Measurements from ENCODE around the gene SPTLC2.

SPTLC2 gene

DNA sequence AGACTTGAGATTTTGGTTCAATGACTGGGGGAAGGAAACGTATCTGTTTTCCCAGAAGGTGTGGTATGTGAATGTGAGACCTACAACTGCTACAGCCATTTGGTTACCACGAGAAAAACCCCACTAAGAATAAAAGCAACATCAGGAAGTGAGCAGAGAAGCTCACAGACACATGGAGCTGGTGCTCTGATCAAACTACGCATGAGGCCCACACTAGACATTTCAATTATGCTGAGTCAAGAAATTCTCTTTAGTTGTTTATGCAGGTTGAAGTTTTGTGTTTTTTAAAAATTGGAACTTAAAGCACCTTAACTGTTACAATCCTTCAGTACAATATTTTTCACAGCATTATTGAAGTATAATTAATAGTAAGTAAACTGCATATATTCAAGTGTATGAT lies 8.9 kb upstream of the SPTLC2 start:
- no peak overlapping the region for H3K4me3 ChIP-seq (ENCODE audit: low read depth, low read length)
- in situ Hi-C loops (cut with HindIII; ENCODE audit: low sequenced_read_pairs): no loop called here
- DNase-seq (ENCODE audit: low read depth, low spot score): no peak
- TF ChIP-seq, protein P1, sequence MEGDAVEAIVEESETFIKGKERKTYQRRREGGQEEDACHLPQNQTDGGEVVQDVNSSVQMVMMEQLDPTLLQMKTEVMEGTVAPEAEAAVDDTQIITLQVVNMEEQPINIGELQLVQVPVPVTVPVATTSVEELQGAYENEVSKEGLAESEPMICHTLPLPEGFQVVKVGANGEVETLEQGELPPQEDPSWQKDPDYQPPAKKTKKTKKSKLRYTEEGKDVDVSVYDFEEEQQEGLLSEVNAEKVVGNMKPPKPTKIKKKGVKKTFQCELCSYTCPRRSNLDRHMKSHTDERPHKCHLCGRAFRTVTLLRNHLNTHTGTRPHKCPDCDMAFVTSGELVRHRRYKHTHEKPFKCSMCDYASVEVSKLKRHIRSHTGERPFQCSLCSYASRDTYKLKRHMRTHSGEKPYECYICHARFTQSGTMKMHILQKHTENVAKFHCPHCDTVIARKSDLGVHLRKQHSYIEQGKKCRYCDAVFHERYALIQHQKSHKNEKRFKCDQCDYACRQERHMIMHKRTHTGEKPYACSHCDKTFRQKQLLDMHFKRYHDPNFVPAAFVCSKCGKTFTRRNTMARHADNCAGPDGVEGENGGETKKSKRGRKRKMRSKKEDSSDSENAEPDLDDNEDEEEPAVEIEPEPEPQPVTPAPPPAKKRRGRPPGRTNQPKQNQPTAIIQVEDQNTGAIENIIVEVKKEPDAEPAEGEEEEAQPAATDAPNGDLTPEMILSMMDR (IDR thresholded peaks at IDR 0.05; ENCODE audit: low read depth, low read length): no peak

DNA sequence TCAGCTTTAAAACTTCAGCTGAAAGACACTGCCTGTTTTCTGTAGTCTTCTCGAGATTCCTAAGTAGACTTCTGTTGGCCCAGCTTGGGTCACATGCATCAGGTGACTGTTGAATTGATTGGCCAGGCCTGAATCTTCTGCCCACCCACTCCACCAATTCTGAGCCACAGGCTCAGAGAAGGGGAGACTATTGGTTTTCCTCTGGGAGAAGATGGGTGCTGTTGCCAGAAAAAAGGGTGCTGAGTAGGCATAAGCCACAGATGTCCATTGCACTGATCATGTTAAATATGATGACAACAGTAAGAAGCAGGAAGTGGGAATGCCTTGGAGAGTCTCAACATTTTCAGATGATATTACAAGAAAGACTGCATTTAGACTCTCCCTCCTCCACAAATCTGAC lies 6.8 kb upstream of the SPTLC2 start:
- TF ChIP-seq, protein P1 (IDR thresholded peaks at IDR 0.05; ENCODE audit: low read depth, low read length): no peak
- no peak overlapping the region for H3K4me3 ChIP-seq (ENCODE audit: low read depth, low read length)
- no peak for DNase-seq (ENCODE audit: low read depth, low spot score)
- in situ Hi-C loops (cut with HindIII; ENCODE audit: low sequenced_read_pairs): no loop called here

DNA sequence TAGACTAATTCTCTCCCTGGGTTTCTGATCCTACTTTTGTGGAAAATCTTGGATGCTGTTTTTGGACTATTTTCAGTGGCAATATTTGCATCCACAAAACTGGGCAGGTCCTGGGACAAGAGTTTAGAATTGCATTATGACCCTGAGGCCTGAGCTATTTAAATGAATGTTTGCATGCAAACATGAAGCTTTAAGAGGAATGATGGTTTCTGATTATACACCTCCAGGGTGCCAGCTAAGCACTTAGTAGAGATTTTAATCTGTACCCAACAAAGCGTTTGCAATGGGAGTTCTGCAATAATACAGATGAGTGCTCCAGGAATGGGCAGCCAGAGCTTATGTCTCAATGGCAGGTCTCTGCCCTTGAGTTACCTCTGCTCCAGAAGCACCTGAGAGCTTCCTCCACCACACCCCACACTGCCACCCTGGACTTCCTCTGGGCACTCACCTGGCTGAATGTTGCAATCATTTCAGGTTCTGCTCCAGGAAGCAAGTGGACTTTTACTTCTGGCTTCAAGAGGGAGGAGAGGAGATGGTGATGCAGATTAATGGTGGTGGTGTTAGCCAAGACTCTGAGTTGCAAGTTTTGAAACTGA lies 6.0 kb upstream of the SPTLC2 start:
- TF ChIP-seq, protein P1 (IDR thresholded peaks at IDR 0.05; ENCODE audit: low read depth, low read length): no peak
- no peak overlapping the region for H3K4me3 ChIP-seq (ENCODE audit: low read depth, low read length)
- in situ Hi-C loops (cut with HindIII; ENCODE audit: low sequenced_read_pairs): no loop called here
- no peak for DNase-seq (ENCODE audit: low read depth, low spot score)

DNA sequence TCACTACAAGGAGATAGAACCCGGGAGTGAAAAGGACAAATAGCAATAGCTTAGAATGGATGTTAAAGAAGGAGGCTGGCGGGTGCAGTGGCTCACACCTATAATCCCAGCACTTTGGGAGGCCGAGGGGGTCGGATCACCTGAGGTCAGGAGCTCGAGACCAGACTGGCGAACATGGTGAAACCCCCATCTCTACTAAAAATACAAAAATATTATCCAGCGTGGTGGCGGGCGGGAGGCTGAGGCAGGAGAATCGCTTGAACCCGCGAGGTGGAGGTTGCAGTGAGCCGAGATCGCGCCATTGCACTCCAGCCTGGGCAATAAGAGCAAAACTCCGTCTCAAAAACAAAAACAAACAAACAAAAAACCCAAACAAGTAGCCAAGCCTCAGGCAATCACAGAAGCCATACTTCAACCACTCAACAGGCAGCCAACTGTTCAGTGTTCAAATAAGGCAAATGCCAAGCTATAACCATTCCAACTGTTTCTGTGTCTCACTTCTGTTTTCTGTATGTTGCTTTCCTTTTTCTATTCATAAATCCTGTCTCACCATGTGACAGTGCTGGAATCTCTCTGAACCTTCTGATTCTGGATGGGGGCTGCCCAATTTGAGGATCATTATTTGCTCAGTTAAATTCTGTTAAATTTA lies 3.9 kb upstream of the SPTLC2 start:
- no peak for DNase-seq (ENCODE audit: low read depth, low spot score)
- TF ChIP-seq, protein P1 (IDR thresholded peaks at IDR 0.05; ENCODE audit: low read depth, low read length): no peak
- H3K4me3 ChIP-seq (ENCODE audit: low read depth, low read length): no peak overlapping the region
- in situ Hi-C loops (cut with HindIII; ENCODE audit: low sequenced_read_pairs): no loop called here

DNA sequence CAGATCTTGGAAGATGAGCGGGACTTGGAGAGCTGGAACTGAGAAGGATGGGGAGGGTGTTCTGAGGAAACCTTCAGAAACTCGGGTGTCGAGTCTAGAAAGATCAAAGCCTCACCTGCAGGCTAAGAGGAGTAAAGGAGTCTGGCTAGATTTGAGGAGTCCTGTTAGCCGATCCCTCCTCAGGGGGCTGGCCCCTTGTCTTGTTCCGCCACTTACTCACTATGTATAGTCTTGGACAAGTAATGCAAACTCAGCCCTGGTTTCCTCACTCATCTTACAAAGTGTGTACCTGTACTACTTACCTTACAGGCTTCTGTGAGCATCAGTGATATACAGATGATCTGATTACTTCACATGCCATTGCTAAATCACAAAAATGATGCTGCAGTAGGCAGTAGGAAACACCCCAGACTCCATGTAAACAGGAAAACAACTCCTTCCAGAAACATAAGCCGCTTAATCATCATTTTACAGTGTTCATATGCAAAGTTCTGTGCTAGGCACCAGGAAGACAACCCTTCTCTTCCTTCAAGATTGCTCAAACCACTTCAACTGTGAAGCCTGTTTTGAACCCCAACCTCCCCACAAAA lies 2.0 kb upstream of the SPTLC2 start:
- DNase-seq (ENCODE audit: low read depth, low spot score): no peak
- no peak overlapping the region for H3K4me3 ChIP-seq (ENCODE audit: low read depth, low read length)
- in situ Hi-C loops (cut with HindIII; ENCODE audit: low sequenced_read_pairs): no loop called here
- TF ChIP-seq, protein P1 (IDR thresholded peaks at IDR 0.05; ENCODE audit: low read depth, low read length): no peak

DNA sequence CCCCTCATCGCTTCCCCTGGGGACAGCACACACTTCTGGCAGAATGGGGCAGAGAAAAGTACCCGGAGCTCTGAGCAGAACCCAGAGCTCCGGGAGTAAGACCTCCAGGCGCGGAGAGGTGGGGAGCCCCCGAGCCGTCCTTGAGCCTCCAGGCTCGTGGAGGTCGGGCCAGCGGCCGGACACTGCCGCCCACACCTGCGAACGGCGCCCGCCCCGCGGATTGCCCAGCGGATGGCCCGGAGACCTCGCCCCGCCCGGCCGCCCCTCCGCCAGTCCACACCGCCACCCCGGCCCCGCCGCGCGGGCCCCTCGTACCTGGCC lies 344 bp downstream of the SPTLC2 start:
- in situ Hi-C loops (cut with HindIII; ENCODE audit: low sequenced_read_pairs): no loop called here
- peak overlapping the region; percentile 90 for H3K4me3 ChIP-seq (ENCODE audit: low read depth, low read length)
- no peak for DNase-seq (ENCODE audit: low read depth, low spot score)
- TF ChIP-seq, protein P1 (IDR thresholded peaks at IDR 0.05; ENCODE audit: low read depth, low read length): no peak

Data from astrocyte of the spinal cord (primary cell).